NOMO-1 (cell line): ENCODE results near the gene MEIS1.

Source experiments
- DNase-seq, 2 experiments: peaks; one replicate each; lab custom pipeline; 2025; ENCODE audit not compliant: unreplicated experiment in 2 of 2; lab: John Stamatoyannopoulos, UW

Gene MEIS1

DNA sequence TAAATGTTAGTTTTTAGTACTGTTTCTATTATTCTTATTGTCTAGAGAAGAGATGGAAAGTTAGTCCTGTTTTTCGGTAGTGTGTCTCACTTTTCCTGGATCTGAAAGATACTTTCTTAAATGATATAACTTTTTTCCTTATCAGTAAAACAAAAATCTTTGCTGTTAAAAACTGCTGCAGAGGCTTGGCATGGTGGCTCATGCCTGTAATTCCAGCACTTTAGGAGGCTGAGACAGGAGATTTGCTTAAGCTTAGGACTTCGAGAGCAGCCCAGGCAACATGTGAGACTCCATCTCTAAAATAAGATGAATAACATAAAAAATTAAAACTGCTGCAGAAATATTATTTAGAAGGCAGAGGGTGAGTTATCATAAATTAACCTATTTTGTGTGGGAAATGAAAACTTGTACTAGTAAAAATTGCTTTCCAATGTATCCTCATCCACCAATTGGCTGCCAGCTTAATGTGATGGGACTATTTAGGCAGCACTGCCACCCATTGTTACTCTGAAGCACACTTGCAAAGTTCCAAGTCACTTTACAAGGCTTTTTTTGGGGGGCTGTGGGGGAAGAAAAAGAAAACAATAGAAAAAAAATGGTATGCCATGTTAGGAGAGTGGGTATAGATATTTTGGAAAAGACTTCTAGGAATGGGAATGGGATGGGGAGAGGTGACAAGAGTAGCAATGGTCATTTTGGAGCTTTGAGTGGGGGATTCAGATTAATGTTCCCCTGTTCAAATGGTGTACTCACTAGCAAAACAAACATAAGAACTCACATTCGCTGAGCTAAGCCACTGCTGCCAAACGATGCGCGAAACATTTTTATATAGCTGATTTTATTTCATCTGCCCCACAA, 62.7 kb downstream of the MEIS1 start:
- DNase-seq: no peak

DNA sequence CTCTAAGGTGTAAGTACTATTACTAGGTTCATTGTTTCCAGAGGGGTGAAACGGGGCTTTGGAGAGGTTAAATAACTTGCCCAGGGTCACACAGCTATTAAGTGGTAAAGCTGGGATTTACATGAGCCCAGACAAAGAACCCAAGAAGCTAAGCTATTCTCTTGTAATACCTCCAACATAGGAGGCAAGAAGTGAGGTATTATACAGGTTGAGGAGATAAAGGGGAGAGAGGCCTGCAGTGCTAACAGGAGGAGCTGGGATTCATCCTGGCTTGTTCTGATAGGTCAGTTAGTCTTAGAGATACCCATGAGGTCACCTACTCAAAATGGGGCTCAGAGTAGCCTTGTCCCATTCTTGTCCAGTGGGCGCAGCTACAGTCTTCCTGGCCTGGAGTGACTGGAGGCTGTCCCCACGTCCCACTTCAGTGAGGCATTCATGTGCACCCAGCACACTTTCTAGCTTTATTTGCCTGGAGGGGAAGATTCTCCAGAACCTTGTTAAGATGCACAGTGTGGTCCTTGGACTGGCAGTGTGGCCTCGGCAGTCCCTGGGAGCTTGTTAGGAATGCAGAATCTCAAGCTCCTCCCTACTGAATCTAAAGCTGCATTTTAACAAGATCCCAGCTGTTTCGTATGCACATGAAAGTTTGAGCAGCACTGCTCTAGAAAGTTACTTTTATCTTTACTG, 63.5 kb downstream of the MEIS1 start:
- no peak for DNase-seq

DNA sequence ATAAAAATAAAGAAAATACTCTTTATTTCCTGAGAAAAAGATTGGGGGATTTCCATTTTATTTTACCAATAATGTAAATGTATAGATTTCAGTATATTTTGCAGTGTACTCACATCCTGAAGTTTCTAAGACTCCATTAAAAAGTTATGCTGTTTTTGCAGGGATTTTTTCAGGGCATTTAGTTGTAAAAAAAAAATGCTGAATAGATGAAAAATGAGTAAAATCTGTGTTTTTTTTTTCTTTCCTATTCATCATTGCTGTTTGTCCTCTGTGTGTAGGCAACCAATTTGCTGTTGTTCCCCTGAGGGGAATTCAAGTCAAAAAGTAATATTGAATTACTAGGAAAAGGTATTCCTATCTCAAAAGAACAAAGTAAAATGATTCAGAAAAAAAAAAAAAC, 66.3 kb downstream of the MEIS1 start:
- no peak for DNase-seq

- no peak for DNase-seq
Observed at GRCh38 chr2:66506265-66506664, 71.3 kb downstream of the MEIS1 start.

GRCh38 chr2:66507673-66508201, 72.8 kb downstream of the MEIS1 start:
- DNase-seq: no peak

DNA sequence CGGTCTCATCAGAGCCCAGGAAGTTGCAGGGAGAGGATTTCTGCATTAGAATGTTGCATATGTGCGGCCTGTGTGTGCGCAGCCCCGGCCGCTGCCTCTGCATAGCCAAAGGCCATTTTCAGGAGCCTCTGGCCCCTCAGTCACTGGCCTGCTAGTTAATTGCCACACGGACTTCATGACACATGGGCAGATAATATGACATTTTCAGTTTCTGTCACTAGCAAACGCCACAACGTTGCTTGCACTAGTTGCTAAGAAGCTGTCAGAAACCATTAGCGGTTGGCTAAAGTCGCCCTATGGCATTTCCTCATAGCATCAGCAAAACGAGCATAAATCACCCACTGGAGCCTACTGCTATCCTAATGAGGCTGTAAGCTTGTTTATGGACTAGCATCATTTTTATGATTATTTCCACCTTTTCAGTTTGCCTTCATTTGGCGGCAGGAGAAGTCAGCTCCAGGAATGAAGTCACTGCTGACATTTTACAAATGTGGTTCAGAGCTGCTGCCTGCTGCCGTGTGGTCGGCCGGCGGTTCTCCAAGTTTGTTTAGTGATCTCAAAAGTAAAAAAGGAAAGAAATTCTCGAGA, 73.7 kb downstream of the MEIS1 start:
- DNase-seq: peak; percentile 79 to 88

DNA sequence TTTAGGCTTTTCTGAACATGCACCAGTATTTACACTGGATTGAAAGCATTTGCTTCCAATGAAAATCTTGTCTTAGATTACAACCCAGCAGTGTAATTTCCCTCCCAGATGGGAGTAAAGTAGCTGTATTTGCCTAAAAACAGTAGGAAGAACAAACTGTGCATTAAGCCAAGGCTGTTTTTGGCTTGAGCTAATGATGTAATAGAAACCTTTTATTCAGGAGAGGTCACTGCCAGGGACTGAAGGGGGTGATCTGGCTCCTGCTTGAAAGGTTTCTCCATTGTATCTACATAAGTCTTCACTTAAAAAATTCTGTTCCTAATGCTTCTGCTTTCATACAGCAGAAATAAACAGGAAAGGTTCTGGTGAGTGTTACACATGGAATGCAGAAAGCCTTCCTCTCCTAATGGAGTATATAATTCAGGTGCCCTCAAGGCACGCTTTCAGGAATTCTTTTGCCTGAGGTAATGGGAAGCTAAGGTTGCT, 74.4 kb downstream of the MEIS1 start:
- no peak for DNase-seq

DNA sequence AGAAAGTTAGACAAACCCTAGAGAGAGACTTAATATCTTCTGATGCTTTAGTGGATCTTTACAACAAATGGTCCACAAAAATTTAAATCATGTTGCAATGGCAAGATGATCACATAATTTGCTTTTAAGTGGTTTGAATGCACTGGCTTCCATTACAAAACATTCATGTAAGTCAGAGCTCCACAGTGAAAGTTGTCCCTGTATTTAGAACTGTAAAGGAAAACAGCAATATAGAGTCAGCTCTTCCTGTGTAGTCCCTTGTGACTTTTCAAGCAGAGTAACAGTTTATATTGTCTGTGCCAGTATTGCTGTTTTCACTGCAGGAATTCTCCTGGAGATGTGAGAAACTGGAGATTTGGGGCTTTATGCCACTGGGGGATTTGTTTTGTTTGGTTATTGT, 77.7 kb downstream of the MEIS1 start:
- DNase-seq: no peak

GRCh38 chr2:66515743-66516142, 80.8 kb downstream of the MEIS1 start:
- DNase-seq: no peak

- no peak for DNase-seq
Observed at GRCh38 chr2:66516499-66516898, 81.6 kb downstream of the MEIS1 start.

- no peak for DNase-seq
Observed at GRCh38 chr2:66517772-66518171, 82.8 kb downstream of the MEIS1 start.

DNA sequence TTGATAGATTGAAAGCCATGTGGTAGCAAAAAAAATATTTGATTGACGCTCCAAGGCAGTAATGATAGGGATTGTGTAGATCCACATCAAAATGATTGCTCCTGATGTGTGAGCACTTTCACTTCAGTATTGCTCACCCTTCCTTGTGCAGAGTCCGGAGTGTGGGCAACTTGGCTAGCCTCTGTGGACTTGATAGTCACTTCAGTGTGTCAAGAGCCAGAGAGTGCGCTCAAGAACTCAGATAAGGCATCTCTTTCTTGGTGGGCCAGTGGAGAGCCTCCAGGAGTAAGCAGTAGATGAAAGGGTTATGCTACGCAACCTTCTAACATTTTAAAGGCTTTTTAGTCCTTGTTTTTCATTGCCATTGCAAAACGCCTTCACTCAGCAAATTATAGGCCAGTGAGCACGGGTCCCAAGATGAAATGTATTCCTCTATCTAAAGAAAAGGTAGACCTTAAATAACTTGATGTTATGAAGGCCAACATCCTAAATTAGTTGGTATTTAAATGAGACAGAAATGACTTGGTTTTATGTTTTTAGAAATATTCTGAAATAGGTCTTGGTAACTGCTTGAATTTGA, 84.4 kb downstream of the MEIS1 start:
- DNase-seq: no peak

- DNase-seq: no peak
Observed at GRCh38 chr2:66521291-66521922, 86.5 kb downstream of the MEIS1 start.

DNA sequence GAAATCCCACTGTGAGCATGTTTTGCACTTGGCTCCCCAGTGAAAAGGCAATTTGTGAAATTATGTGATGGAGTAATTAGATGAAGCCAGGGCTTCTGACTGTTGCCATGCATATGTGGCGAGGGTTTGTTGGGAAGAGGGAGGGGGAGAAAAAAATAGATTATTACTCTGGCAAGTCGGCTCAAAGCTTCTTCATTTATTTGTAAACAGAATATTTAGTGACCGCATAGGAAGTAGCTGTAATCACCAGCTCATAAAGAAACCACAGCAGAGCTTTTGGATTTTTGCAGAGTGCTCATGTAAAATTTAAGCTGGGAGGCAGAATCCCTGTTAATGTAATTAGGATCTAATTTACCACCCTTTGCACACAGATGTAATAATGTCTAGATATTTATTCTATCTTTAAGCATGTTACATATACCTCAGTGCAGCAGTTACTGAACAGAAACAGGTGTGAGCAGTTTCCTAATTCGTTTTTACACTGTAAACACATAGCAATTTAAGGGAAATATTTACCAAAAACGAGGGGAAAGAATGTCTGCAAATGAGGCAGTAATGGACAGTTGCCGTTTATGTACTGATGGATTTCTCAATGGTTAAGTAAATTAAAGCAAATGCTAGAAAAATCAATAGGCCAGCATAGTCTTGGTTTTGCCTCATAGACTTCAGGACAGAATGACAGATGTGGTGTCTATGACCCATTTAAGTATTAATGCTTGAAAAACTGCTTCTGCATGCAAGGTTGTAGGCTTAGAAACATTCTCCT, 87.9 kb downstream of the MEIS1 start:
- no peak for DNase-seq

DNA sequence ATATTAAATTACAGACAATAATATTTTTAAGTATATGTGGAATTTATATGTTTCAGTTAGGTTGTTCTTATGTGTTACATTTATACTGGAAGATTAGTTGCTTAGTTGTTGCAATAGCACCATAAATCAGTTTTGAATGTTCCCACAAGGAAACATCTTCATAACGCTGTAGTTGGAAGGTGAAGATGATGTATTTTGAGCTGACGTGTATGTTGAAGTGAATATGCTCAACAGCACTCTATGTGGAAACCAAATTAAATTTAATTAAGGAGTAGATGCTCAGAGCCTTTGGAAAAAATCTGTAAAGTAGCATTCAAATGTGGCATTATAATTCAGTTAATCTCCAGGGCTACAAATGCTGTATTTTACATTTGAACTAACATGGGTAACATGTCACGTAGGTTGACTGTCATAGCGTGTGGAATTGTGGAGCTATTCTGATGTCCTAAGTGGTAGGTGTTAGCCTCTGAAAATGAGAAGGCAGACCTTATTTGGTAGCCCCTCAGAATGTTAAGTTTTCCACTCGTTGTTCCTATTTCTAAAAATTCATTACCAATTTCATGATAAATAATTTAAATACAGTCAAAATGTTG, 88.5 kb downstream of the MEIS1 start:
- DNase-seq: no peak

GRCh38 chr2:66523990-66524389, 89.1 kb downstream of the MEIS1 start:
- no peak for DNase-seq

- DNase-seq: no peak
Observed at GRCh38 chr2:66525606-66526005, 90.7 kb downstream of the MEIS1 start.

GRCh38 chr2:66526180-66526579, 91.3 kb downstream of the MEIS1 start:
- no peak for DNase-seq

GRCh38 chr2:66528974-66529724, 94.2 kb downstream of the MEIS1 start:
- DNase-seq: no peak
